Duodenal mucosa (tissue), 2 donors: ENCODE measurements around the gene BEST4.
"Not testable (repeated sequence)": the region's sequence is repeated elsewhere in the genome, so short reads cannot be mapped to it uniquely, and the experiment has no call there.

Source experiments
- H3K27ac ChIP-seq: one replicate; pipeline ENCODE4 v1.7.0; 2013; ENCODE audit warnings: low read depth, low read length
- H3K27me3 ChIP-seq, 2 donors: one replicate each; pipeline ENCODE4 v1.7.0; 2013; ENCODE audit warnings: low read length in 2 of 2, control low read depth in 1 of 2; ENCODE audit not compliant: insufficient read depth in 2 of 2, control insufficient read depth in 1 of 2
- H3K36me3 ChIP-seq, 2 donors: one replicate each; pipeline ENCODE4 v1.7.0; 2013; ENCODE audit warnings: low read length in 2 of 2, control low read depth in 1 of 2; ENCODE audit not compliant: insufficient read depth in 2 of 2, control insufficient read depth in 1 of 2
- H3K4me1 ChIP-seq, 2 donors: one replicate each; pipeline ENCODE4 v1.7.0; 2013; ENCODE audit warnings: low read length in 2 of 2, control low read depth in 1 of 2; ENCODE audit not compliant: insufficient read depth in 2 of 2, control insufficient read depth in 1 of 2
- H3K4me3 ChIP-seq, 2 donors: one replicate each; pipeline ENCODE4 v1.7.0; 2013; ENCODE audit warnings: low read length in 2 of 2, low read depth in 1 of 2
- H3K9ac ChIP-seq, 2 donors: one replicate each; pipeline ENCODE4 v1.7.0; 2013; ENCODE audit warnings: low read length in 2 of 2, low read depth in 1 of 2
- H3K9me3 ChIP-seq, 2 donors: one replicate each; pipeline ENCODE4 v1.7.0; 2013; ENCODE audit warnings: low read length in 2 of 2, control low read depth in 1 of 2; ENCODE audit not compliant: control insufficient read depth in 1 of 2

BEST4 gene

DNA sequence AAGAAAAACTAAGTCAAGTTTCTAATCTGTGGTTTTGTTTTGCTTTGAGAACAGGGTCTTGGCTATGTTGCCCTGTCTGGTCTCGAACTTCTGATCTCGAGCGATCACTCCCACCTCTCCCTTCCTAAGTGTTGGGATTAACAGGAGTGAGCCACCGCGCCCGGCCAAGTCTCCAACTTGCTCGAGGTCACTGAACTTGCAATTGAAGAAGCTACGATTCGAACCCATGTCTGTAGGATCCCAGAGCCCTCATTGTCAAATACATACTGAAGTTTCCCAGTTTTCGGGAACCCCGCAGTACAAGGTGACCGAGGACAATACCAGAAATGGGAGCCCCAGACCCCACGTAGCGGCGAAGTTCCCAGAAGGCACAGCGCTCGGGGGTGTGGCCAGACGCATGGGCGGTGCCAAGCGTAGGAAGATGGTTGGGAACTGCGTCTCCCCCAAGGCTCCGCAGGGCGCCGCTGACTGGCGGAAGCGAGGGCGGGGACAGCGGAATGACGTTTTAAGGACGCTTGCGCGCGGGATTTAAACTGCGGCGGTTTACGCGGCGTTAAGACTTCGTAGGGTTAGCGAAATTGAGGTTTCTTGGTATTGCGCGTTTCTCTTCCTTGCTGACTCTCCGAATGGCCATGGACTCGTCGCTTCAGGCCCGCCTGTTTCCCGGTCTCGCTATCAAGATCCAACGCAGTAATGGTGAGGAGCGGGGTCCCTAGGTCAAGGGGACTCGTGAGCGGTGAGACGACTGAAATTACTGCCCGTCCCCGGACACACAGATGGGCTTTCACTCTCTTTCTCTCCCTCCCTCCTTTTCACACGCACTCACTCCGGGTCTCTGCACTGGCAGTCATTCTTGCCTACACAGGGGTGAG lies 48.4 kb downstream of the BEST4 start, which contains the start of gene KIF2C:
TSS of gene KIF2C (plus strand) at position 531 of the 872 bp plus-strand sequence. CDS start at position 627, 96 bp downstream.
- H3K27ac ChIP-seq = peak within 1 kb of the TSS; percentile 67
- H3K4me1 ChIP-seq = peaks cover 10 to 14% of the 10 kb centered on the region in 2 donors
- peak within 1 kb of the TSS; percentile 80 to 87 for H3K4me3 ChIP-seq
- no peaks in the 10 kb centered on the region for H3K27me3 ChIP-seq
- peak within 1 kb of the TSS; percentile 79 to 90 for H3K9ac ChIP-seq
- peaks cover 0 to 4% of the 10 kb centered on the region in 2 donors for H3K36me3 ChIP-seq
- H3K9me3 ChIP-seq = no peaks in the 10 kb centered on the region

GRCh38 chr1:44738953-44739306 lies 49.0 kb downstream of the BEST4 start:
- not testable (repeated sequence) for H3K9me3 ChIP-seq, H3K36me3 ChIP-seq, H3K27me3 ChIP-seq, H3K27ac ChIP-seq
- H3K4me3 ChIP-seq = peak overlapping the region; percentile 80 to 87
- H3K9ac ChIP-seq = peak overlapping the region; percentile 79 to 90
- peaks cover 10 to 14% of the 10 kb centered on the region in 2 donors for H3K4me1 ChIP-seq

- Histone ChIP-seq H3K4me1 (peaks cover 15 to 18% of the 10 kb centered on the region in 2 donors), H3K4me3 (no peak overlapping the region), H3K27me3 (no peaks in the 10 kb centered on the region), H3K36me3 (no peaks in the 10 kb centered on the region), H3K27ac (no peak overlapping the region), H3K9me3 (no peaks in the 10 kb centered on the region), H3K9ac (no peak overlapping the region)
These were observed 52.0 kb downstream of the BEST4 start for GRCh38 chr1:44735992-44736391.

DNA sequence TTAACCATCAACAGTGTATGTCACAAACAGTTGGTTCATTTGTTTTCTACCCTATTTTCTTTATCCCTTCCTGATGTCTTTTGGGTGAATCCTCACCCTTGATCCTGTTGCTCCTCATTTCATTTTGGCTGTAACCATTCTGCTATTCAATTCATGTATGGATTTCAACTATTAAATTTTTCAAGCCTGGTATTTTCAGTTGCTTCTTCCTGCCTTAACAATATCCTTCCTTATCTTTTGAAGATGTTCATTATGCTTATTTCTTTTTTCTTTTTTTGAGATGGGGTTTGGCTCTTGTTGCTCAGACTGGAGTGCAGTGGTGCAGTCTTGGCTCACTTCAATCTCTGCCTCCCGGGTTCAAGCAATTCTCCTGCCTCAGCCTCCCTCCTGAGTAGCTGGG lies 54.2 kb downstream of the BEST4 start:
- no peak overlapping the region for H3K27ac ChIP-seq
- H3K4me1 ChIP-seq = peaks cover 5 to 8% of the 10 kb centered on the region in 2 donors
- no peak overlapping the region for H3K4me3 ChIP-seq
- no peaks in the 10 kb centered on the region for H3K9me3 ChIP-seq
- no peak overlapping the region for H3K9ac ChIP-seq
- H3K27me3 ChIP-seq = no peaks in the 10 kb centered on the region
- H3K36me3 ChIP-seq = no peaks in the 10 kb centered on the region
